ENCODE results near the gene SLC2A8. TPM values are rescaled to one million over a fixed set of nuclear protein-coding genes. Genes with fewer than 3 reads are reported as not detected.

Gene SLC2A8
- total RNA-seq, 1 experiment from 2014 or later = 16.8 TPM

DNA sequence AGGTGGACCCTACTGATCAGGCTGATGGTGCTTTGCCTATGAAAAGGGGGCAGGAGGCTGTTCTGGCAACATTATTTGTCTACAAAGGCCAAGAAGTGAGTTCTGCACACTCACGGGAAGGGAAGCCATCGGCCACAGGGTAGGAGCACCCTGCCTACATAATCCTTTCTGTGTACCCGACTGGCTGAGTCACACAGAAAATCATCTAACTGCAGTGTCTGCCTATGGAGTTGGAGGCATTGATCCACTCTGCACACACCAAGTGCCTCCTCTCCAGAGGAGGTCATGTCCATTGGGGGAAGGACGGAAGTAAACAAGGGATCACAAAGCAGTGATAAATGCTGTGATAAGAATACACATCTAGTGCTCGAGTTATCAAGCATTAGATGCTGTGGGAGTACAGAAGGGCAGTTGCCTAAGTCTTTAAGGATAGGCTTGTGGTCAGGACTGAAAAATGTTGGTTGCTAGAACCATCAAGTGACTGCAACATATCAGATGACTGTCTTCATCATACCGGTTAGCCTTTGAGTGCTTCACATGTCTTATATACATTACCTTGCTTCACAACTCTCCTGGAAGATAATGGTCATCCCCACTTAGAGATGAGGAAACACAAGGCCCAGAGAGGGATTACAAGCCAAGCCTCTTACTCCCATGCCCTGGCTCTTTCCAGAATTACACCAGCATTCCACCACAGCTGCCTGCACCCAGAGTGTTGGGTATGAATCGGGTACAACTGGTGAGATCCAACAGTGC lies 1.3 kb upstream of the SLC2A8 start:
- TF ChIP-seq, protein P1, sequence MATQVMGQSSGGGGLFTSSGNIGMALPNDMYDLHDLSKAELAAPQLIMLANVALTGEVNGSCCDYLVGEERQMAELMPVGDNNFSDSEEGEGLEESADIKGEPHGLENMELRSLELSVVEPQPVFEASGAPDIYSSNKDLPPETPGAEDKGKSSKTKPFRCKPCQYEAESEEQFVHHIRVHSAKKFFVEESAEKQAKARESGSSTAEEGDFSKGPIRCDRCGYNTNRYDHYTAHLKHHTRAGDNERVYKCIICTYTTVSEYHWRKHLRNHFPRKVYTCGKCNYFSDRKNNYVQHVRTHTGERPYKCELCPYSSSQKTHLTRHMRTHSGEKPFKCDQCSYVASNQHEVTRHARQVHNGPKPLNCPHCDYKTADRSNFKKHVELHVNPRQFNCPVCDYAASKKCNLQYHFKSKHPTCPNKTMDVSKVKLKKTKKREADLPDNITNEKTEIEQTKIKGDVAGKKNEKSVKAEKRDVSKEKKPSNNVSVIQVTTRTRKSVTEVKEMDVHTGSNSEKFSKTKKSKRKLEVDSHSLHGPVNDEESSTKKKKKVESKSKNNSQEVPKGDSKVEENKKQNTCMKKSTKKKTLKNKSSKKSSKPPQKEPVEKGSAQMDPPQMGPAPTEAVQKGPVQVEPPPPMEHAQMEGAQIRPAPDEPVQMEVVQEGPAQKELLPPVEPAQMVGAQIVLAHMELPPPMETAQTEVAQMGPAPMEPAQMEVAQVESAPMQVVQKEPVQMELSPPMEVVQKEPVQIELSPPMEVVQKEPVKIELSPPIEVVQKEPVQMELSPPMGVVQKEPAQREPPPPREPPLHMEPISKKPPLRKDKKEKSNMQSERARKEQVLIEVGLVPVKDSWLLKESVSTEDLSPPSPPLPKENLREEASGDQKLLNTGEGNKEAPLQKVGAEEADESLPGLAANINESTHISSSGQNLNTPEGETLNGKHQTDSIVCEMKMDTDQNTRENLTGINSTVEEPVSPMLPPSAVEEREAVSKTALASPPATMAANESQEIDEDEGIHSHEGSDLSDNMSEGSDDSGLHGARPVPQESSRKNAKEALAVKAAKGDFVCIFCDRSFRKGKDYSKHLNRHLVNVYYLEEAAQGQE (IDR thresholded peaks at IDR 0.05; ENCODE audit: low read depth) = no peak
- TF ChIP-seq RAD21 (IDR thresholded peaks at IDR 0.05; ENCODE audit: low read depth) (no peak), POLR2AphosphoS5 (IDR thresholded peaks at IDR 0.05; ENCODE audit: low read depth, low read length) (no peak), ZFX (IDR thresholded peaks at IDR 0.05) (no peak), ZBTB33 (IDR thresholded peaks at IDR 0.05; ENCODE audit: extremely low read depth, insufficient replicate concordance, low read length) (no peak)
- TF ChIP-seq, protein P2, sequence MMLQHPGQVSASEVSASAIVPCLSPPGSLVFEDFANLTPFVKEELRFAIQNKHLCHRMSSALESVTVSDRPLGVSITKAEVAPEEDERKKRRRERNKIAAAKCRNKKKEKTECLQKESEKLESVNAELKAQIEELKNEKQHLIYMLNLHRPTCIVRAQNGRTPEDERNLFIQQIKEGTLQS (IDR thresholded peaks at IDR 0.05) = no peak
- Histone ChIP-seq H3K9me3 (ENCODE audit: control insufficient read depth in 1 of 2, insufficient read depth in 1 of 2, low read depth in 1 of 2, low read length in 2 of 2) (no peaks in the 10 kb centered on the region), H3K9me2 (ENCODE audit: insufficient read depth) (no peaks in the 10 kb centered on the region), H3K4me2 (ENCODE audit: low read length) (peak overlapping the region; percentile 97; the same call in 1 of the 2 replicates), H3K27ac (ENCODE audit: low read depth, low read length) (no peak overlapping the region), H3K4me3 (replicated peaks in 1 of 2; ENCODE audit: low read depth in 1 of 2, low read length in 2 of 2) (no peak overlapping the region), H2AFZ (ENCODE audit: low read depth, low read length, poor library complexity, severe bottlenecking) (no peak overlapping the region), H4K20me1 (ENCODE audit: insufficient read depth) (no peaks in the 10 kb centered on the region), H3K27me3 (ENCODE audit: insufficient read depth, low read length) (no peaks in the 10 kb centered on the region), H3K9ac (ENCODE audit: low read length) (no peak overlapping the region), H3K79me2 (ENCODE audit: insufficient read depth, low read length) (peaks cover 4% of the 10 kb centered on the region; the same call in 1 of the 2 replicates), H3K36me3 (ENCODE audit: control insufficient read depth in 1 of 2, insufficient read depth in 2 of 2, low read length in 2 of 2) (no peaks in the 10 kb centered on the region), H3K4me1 (ENCODE audit: control insufficient read depth in 1 of 2, insufficient read depth in 2 of 2, low read length in 2 of 2) (peaks cover 6 to 37% of the 10 kb centered on the region in 2 experiments)
- ATAC-seq (no peak), DNase-seq (ENCODE audit: low read depth, low spot score) (no peak)
- RAD21 ChIA-PET (ENCODE audit: low non-redundant PET in 1 of 2, low total read pairs in 2 of 2, uncharacterized antibody in 2 of 2, unreplicated experiment in 2 of 2) = no interaction called here
- no TSS peak for BruUV-seq (replicated peaks)
- intact Hi-C loops (cut with micrococcal nuclease) = loop anchor here (1.0 kb wide), 1 partner anchor 171 kb away; no protein-coding TSS in a partner anchor
- CTCF ChIA-PET = interaction anchor here (1.4 to 1.7 kb wide), 2 partner anchors 171 to 181 kb away, joined by 11 to 16 read pairs; no protein-coding TSS in a partner anchor
- POLR2A ChIA-PET = no interaction called here
